OCI-LY1 (cell line): ENCODE measurements around the gene RPL11.

Source experiments
- H2AFZ ChIP-seq: fragments of 200-600 bp; sonication (generic), shearing (Covaris generic); 2 replicates; pipeline ENCODE4 v1.6.0; 2014; ENCODE audit warnings: antibody characterized with exemption, mild to moderate bottlenecking, low read length
- H3F3A ChIP-seq: fragments of 200-600 bp; sonication (generic), shearing (Covaris generic); 2 replicates; pipeline ENCODE4 v1.6.0; 2014; ENCODE audit warnings: mild to moderate bottlenecking, antibody characterized with exemption, low read length, moderate library complexity; ENCODE audit not compliant: insufficient read depth
- H3K27ac ChIP-seq: fragments of 200-600 bp; sonication (generic); 2 replicates; pipeline ENCODE4 v1.5.1; 2014; ENCODE audit warnings: low read length, mixed run types, mild to moderate bottlenecking, low read depth; ENCODE audit not compliant: poor library complexity, severe bottlenecking
- H3K27me3 ChIP-seq: fragments of 200-600 bp; sonication (generic); 2 replicates; pipeline ENCODE4 v1.6.0; 2014; ENCODE audit warnings: antibody characterized with exemption, mild to moderate bottlenecking, low read length, moderate library complexity; ENCODE audit not compliant: insufficient read depth
- H3K36me3 ChIP-seq: fragments of 200-600 bp; sonication (generic); 2 replicates; pipeline ENCODE4 v1.6.1; 2014; ENCODE audit warnings: mild to moderate bottlenecking, antibody characterized with exemption, low read length, moderate library complexity, mixed read lengths; ENCODE audit not compliant: insufficient read depth
- H3K4me1 ChIP-seq: fragments of 200-600 bp; sonication (generic); 2 replicates; pipeline ENCODE4 v1.5.1; 2014; ENCODE audit warnings: mild to moderate bottlenecking, low read length, moderate library complexity; ENCODE audit not compliant: insufficient read depth, severe bottlenecking
- H3K4me2 ChIP-seq: fragments of 200-600 bp; sonication (generic), shearing (Covaris generic); 2 replicates; pipeline ENCODE4 v1.6.1; 2014; ENCODE audit warnings: low read length
- H3K4me3 ChIP-seq: fragments of 200-600 bp; sonication (generic); 2 replicates; pipeline ENCODE4 v1.5.1; 2014; ENCODE audit warnings: low read length, low read depth, mild to moderate bottlenecking, mixed read lengths; ENCODE audit not compliant: poor library complexity, severe bottlenecking
- H3K79me2 ChIP-seq: fragments of 200-600 bp; shearing (Covaris generic); 2 replicates; pipeline ENCODE4 v1.6.1; 2016; ENCODE audit warnings: mixed run types, low read length, mixed read lengths; ENCODE audit not compliant: insufficient read depth
- H3K9ac ChIP-seq: fragments of 200-600 bp; sonication (generic), shearing (Covaris generic); 2 replicates; pipeline ENCODE4 v1.6.1; 2014; ENCODE audit warnings: mild to moderate bottlenecking, low read length, mixed read lengths
- H3K9me2 ChIP-seq: fragments of 200-600 bp; sonication (generic), shearing (Covaris generic); 2 replicates; pipeline ENCODE4 v1.6.1; 2014; ENCODE audit warnings: low read depth, mild to moderate bottlenecking, low read length, mixed read lengths
- H3K9me3 ChIP-seq: fragments of 200-600 bp; shearing (Covaris generic); 2 replicates; pipeline ENCODE4 v1.6.1; 2014; ENCODE audit warnings: low read length, mixed read lengths
- H4K20me1 ChIP-seq: fragments of 200-600 bp; sonication (generic), shearing (Covaris generic); 2 replicates; pipeline ENCODE4 v1.6.0; 2016; ENCODE audit warnings: mild to moderate bottlenecking, low read length; ENCODE audit not compliant: insufficient read depth
- EZH2 ChIP-seq: fragments of 200-600 bp; sonication (generic), shearing (Covaris generic); IDR thresholded peaks from 2 replicates; pipeline ENCODE4 v1.8.0; 2017; ENCODE audit warnings: borderline replicate concordance, mixed run types, mild to moderate bottlenecking, antibody characterized with exemption, low read length, moderate library complexity, mixed read lengths
- TF ChIP-seq, protein P1 (sequence below): fragments of 200-600 bp; sonication (generic), shearing (Covaris generic); IDR thresholded peaks from 2 replicates; pipeline ENCODE4 v1.5.1; 2017; ENCODE audit warnings: mild to moderate bottlenecking, antibody characterized with exemption, low read length, moderate library complexity, mixed read lengths

The RPL11 gene

GRCh38 chr1:23704834-23705495, 13.4 kb downstream of the RPL11 start:
- Histone ChIP-seq H3K4me1 (no peaks in the 10 kb centered on the region), H3K27me3 (no peaks in the 10 kb centered on the region), H3K79me2 (no peaks in the 10 kb centered on the region), H3K9ac (no peak overlapping the region), H3F3A (no peaks in the 10 kb centered on the region), H3K4me3 (no peak overlapping the region), H4K20me1 (no peaks in the 10 kb centered on the region), H3K4me2 (no peak overlapping the region), H3K9me2 (no peaks in the 10 kb centered on the region), H3K27ac (no peak overlapping the region), H3K9me3 (no peaks in the 10 kb centered on the region), H2AFZ (no peak overlapping the region), H3K36me3 (peaks cover 54% of the 10 kb centered on the region)
- TF ChIP-seq, protein P1, sequence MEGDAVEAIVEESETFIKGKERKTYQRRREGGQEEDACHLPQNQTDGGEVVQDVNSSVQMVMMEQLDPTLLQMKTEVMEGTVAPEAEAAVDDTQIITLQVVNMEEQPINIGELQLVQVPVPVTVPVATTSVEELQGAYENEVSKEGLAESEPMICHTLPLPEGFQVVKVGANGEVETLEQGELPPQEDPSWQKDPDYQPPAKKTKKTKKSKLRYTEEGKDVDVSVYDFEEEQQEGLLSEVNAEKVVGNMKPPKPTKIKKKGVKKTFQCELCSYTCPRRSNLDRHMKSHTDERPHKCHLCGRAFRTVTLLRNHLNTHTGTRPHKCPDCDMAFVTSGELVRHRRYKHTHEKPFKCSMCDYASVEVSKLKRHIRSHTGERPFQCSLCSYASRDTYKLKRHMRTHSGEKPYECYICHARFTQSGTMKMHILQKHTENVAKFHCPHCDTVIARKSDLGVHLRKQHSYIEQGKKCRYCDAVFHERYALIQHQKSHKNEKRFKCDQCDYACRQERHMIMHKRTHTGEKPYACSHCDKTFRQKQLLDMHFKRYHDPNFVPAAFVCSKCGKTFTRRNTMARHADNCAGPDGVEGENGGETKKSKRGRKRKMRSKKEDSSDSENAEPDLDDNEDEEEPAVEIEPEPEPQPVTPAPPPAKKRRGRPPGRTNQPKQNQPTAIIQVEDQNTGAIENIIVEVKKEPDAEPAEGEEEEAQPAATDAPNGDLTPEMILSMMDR: no peak
- TF ChIP-seq EZH2: no peak

DNA sequence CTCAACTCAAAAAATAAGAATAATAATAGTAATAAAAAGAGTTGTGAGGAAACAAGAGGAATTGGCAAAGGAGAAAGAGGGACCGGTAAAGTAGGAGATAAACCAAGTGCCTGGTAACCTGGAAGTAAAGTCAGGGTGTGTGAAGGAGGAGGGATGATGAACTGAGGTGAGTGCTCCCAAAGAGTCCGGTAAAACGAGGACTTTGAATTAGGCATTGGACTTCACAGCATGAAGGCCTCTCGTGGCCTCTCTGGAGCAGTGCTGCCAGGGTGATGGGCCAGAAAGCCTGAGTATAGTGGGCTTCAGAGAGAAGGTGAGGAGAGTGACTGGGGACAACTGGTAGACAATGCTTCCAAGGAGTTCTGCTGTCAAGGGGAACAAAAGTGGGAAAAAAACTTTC, 17.6 kb downstream of the RPL11 start:
- TF ChIP-seq, protein P1: no peak
- no peak for TF ChIP-seq EZH2
- H3K9ac ChIP-seq: no peak overlapping the region
- H3K27ac ChIP-seq: no peak overlapping the region
- no peaks in the 10 kb centered on the region for H3F3A ChIP-seq
- H3K27me3 ChIP-seq: no peaks in the 10 kb centered on the region
- no peaks in the 10 kb centered on the region for H3K9me2 ChIP-seq
- H3K4me3 ChIP-seq: no peak overlapping the region
- no peaks in the 10 kb centered on the region for H3K4me1 ChIP-seq
- no peaks in the 10 kb centered on the region for H3K9me3 ChIP-seq
- no peaks in the 10 kb centered on the region for H3K79me2 ChIP-seq
- no peaks in the 10 kb centered on the region for H4K20me1 ChIP-seq
- no peak overlapping the region for H3K4me2 ChIP-seq
- no peak overlapping the region for H2AFZ ChIP-seq
- H3K36me3 ChIP-seq: peaks cover 29% of the 10 kb centered on the region

DNA sequence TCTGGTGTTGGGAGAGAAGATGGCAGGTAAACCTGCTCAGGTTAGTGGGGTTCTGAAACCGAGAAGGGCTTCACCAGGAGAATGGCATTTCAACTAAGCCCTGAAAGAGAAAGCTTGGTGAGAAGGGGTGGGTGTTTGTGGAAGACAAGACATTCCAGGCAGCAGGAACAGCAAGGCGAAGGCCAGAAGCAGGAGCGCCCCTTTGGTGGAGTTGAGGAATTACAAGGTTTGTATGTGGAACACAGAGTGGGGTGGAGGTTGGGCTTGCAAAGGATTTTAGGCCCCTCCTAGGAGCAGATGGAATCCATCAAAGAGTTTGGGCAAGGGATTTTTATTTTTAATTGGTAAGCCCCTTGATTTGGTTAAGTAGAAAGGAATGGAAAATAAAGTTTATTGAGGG, 26.9 kb downstream of the RPL11 start:
- H3K27ac ChIP-seq: peak overlapping the region; percentile 48

More for the DNA sequence above, 26.9 kb downstream of the RPL11 start:
- H3K4me2 ChIP-seq: no peak overlapping the region
- no peaks in the 10 kb centered on the region for H3K27me3 ChIP-seq
- no peaks in the 10 kb centered on the region for H3K9me3 ChIP-seq
- TF ChIP-seq EZH2: no peak
- TF ChIP-seq, protein P1: peak; percentile 76
- no peaks in the 10 kb centered on the region for H3K79me2 ChIP-seq
- H2AFZ ChIP-seq: no peak overlapping the region
- H3K9me2 ChIP-seq: no peaks in the 10 kb centered on the region
- peaks cover 28% of the 10 kb centered on the region for H3K4me1 ChIP-seq
- H3K9ac ChIP-seq: no peak overlapping the region
- no peak overlapping the region for H3K4me3 ChIP-seq
- no peaks in the 10 kb centered on the region for H3K36me3 ChIP-seq
- H3F3A ChIP-seq: peaks cover 3% of the 10 kb centered on the region; the same call in 1 of the 2 replicates
- no peaks in the 10 kb centered on the region for H4K20me1 ChIP-seq
